Gastrocnemius medialis (tissue), 4 donors: Measurements from ENCODE around the gene TBL1X.

Experiments used
- CTCF ChIP-seq, 5 experiments: fragments of 450-650 bp in 3 of 5; fragments of 200-600 bp in 2 of 5; sonication (generic) in 2 of 5; IDR thresholded peaks in 4 of 5; conservative IDR thresholded peaks in 1 of 5; 1 replicate in 4 of 5; 2 replicates in 1 of 5; pipeline ENCODE4 v1.5.1; 2016 to 2019; ENCODE audit warnings: antibody characterized with exemption in 5 of 5, mild to moderate bottlenecking in 3 of 5, moderate library complexity in 3 of 5
- POLR2A ChIP-seq, 2 donors: fragments of 450-650 bp; IDR thresholded peaks; one replicate each; pipeline ENCODE4 v1.6.1; 2017; ENCODE audit warnings: antibody characterized with exemption in 2 of 2, mild to moderate bottlenecking in 2 of 2, moderate library complexity in 2 of 2

DNA sequence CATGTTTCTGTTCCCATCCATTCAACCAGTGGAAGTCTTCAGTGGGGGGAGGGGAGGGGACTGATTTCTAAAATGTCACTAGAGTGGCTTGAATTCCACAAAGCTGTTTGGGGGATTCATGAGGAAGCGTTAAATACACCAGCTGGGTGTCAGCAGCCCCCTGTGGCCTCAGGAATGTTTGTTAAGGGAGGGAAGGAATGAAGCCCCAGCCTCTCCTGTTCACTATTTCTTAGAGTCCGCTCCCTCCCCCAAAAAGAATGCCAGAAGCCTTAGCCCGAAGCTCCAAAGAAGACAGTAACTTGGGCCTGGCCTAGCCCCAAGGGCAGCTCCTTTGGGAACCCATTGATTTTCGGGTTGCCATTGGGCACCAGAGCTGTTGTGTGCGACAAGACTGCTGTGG lies 324.7 kb downstream of the TBL1X start:
- TF ChIP-seq POLR2A (IDR thresholded peaks at IDR 0.05) (no peak), CTCF (IDR thresholded peaks at IDR 0.05 in 4 of 5, conservative IDR thresholded peaks at IDR 0.05 in 1 of 5) (no peak)
